ENCODE results near the gene MIEF1.

MIEF1 gene

DNA sequence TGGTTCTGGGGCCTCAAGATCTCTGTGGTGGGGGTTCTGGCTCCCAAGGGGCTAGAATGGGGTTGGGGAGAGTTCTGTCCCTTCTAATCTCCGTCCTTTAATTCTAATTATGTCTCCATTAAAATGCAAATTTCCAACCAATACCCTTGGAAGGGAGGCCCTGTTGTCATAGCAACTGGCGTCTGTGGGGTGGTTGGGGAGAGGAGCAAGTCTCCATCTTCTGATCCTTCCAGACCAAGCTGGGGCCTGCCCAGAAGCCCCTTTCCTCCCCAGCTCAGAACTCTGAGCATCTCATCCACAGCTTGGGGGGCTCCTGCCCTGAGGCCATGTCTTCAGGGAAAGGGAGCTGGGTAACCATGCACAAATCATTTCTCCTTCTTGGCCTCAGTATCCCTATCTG is 35.9 kb downstream of the MIEF1 start:
- Histone ChIP-seq H3K56ac (ENCODE audit: low read length) (no peak overlapping the region), H3K9ac (ENCODE audit: low read length) (no peak overlapping the region), H3K4ac (ENCODE audit: low read depth, low read length) (no peak overlapping the region), H3K23ac (ENCODE audit: low read length) (no peak overlapping the region), H3K4me1 (ENCODE audit: control insufficient read depth, low read depth, low read length) (peaks cover 8% of the 10 kb centered on the region), H3K27ac (ENCODE audit: low read depth, low read length) (no peak overlapping the region), H3K27me3 (ENCODE audit: insufficient read depth, low read length, poor library complexity) (no peaks in the 10 kb centered on the region), H3K79me1 (ENCODE audit: low read length) (no peaks in the 10 kb centered on the region), H2AK5ac (ENCODE audit: low read length) (no peak overlapping the region), H3K36me3 (ENCODE audit: control insufficient read depth, insufficient read depth, low read length) (no peaks in the 10 kb centered on the region), H2BK5ac (ENCODE audit: low read length) (no peak overlapping the region), H3K4me2 (ENCODE audit: low read length) (no peak overlapping the region), H4K8ac (ENCODE audit: low read depth, low read length) (no peak overlapping the region), H2BK120ac (ENCODE audit: low read depth, low read length) (no peak overlapping the region), H3K79me2 (ENCODE audit: control insufficient read depth, insufficient read depth, low read length) (no peaks in the 10 kb centered on the region), H3K18ac (ENCODE audit: low read length) (no peak overlapping the region), H3K4me3 (ENCODE audit: low read length) (no peak overlapping the region), H4K5ac (ENCODE audit: low read length) (no peak overlapping the region), H2BK15ac (replicated peaks; ENCODE audit: low read depth) (no peak overlapping the region)
- no peak for DNase-seq
- no CpG with 5 or more reads among the region's 2 CpGs for WGBS (ENCODE audit: extremely low coverage, insufficient coverage, low lambda C conversion rate)

DNA sequence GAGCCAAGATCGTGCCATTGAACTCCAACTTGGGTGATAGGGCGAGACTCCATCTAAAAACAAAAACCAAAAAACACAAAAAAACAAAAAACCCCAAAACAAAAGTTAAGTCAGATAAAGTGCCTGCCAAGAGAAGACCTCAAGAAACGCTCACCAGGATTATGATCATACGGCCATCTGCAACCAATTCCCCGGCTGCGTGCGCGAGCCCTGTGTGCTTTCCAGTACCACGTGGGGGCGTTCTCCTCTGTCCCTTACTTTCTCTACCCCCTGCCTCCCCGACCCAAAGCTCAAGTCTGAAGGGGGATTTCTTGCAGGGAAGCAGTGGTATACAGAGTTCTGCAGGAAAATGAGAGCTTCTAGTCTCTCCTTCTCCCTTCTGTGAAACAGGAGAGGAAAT is 41.0 kb downstream of the MIEF1 start:
- H2AK5ac ChIP-seq (ENCODE audit: low read length): no peak overlapping the region
- no peaks in the 10 kb centered on the region for H3K36me3 ChIP-seq (ENCODE audit: control insufficient read depth, insufficient read depth, low read length)
- H3K4me1 ChIP-seq (ENCODE audit: control insufficient read depth, low read depth, low read length): no peaks in the 10 kb centered on the region
- H3K27ac ChIP-seq (ENCODE audit: low read depth, low read length): no peak overlapping the region
- H2BK15ac ChIP-seq (replicated peaks; ENCODE audit: low read depth): no peak overlapping the region
- WGBS (ENCODE audit: extremely low coverage, insufficient coverage, low lambda C conversion rate): no CpG with 5 or more reads among the region's 11 CpGs
- H3K18ac ChIP-seq (ENCODE audit: low read length): no peak overlapping the region
- no peak overlapping the region for H2BK120ac ChIP-seq (ENCODE audit: low read depth, low read length)
- no peaks in the 10 kb centered on the region for H3K79me2 ChIP-seq (ENCODE audit: control insufficient read depth, insufficient read depth, low read length)
- H3K4ac ChIP-seq (ENCODE audit: low read depth, low read length): no peak overlapping the region
- H3K4me3 ChIP-seq (ENCODE audit: low read length): no peak overlapping the region
- no peak overlapping the region for H2BK5ac ChIP-seq (ENCODE audit: low read length)
- no peak overlapping the region for H4K5ac ChIP-seq (ENCODE audit: low read length)
- no peak for DNase-seq
- H3K27me3 ChIP-seq (ENCODE audit: insufficient read depth, low read length, poor library complexity): no peaks in the 10 kb centered on the region
- H3K9ac ChIP-seq (ENCODE audit: low read length): no peak overlapping the region
- no peaks in the 10 kb centered on the region for H3K79me1 ChIP-seq (ENCODE audit: low read length)
- no peak overlapping the region for H3K23ac ChIP-seq (ENCODE audit: low read length)
- no peak overlapping the region for H3K4me2 ChIP-seq (ENCODE audit: low read length)
- no peak overlapping the region for H4K8ac ChIP-seq (ENCODE audit: low read depth, low read length)
- no peak overlapping the region for H3K56ac ChIP-seq (ENCODE audit: low read length)

- Histone ChIP-seq H3K9ac (ENCODE audit: low read length) (no peak overlapping the region), H3K4me3 (ENCODE audit: low read length) (no peak overlapping the region), H3K4me2 (ENCODE audit: low read length) (no peak overlapping the region), H2BK15ac (replicated peaks; ENCODE audit: low read depth) (no peak overlapping the region), H3K56ac (ENCODE audit: low read length) (no peak overlapping the region), H3K79me1 (ENCODE audit: low read length) (no peaks in the 10 kb centered on the region), H3K36me3 (ENCODE audit: control insufficient read depth, insufficient read depth, low read length) (no peaks in the 10 kb centered on the region), H3K27me3 (ENCODE audit: insufficient read depth, low read length, poor library complexity) (no peaks in the 10 kb centered on the region), H3K4me1 (ENCODE audit: control insufficient read depth, low read depth, low read length) (no peaks in the 10 kb centered on the region), H2BK120ac (ENCODE audit: low read depth, low read length) (no peak overlapping the region), H4K8ac (ENCODE audit: low read depth, low read length) (no peak overlapping the region), H3K23ac (ENCODE audit: low read length) (no peak overlapping the region), H3K79me2 (ENCODE audit: control insufficient read depth, insufficient read depth, low read length) (no peaks in the 10 kb centered on the region), H3K18ac (ENCODE audit: low read length) (no peak overlapping the region), H3K4ac (ENCODE audit: low read depth, low read length) (no peak overlapping the region), H2BK5ac (ENCODE audit: low read length) (no peak overlapping the region), H4K5ac (ENCODE audit: low read length) (no peak overlapping the region), H3K27ac (ENCODE audit: low read depth, low read length) (no peak overlapping the region), H2AK5ac (ENCODE audit: low read length) (no peak overlapping the region)
- peak; percentile 77 for DNase-seq
- WGBS (ENCODE audit: extremely low coverage, insufficient coverage, low lambda C conversion rate): no CpG with 5 or more reads among the region's 39 CpGs
These were observed 43.6 kb downstream of the MIEF1 start for GRCh38 chr22:39545386-39546365.

GRCh38 chr22:39546889-39547586 is 44.9 kb downstream of the MIEF1 start:
- WGBS (ENCODE audit: extremely low coverage, insufficient coverage, low lambda C conversion rate): no CpG with 5 or more reads among the region's 5 CpGs
- H3K27me3 ChIP-seq (ENCODE audit: insufficient read depth, low read length, poor library complexity): no peaks in the 10 kb centered on the region

GRCh38 chr22:39547587-39547947 is 45.5 kb downstream of the MIEF1 start:
- no CpG with 5 or more reads among the region's 2 CpGs for WGBS (ENCODE audit: extremely low coverage, insufficient coverage, low lambda C conversion rate)
- Histone ChIP-seq H3K23ac (ENCODE audit: low read length) (no peak overlapping the region), H3K9ac (ENCODE audit: low read length) (no peak overlapping the region), H2BK15ac (replicated peaks; ENCODE audit: low read depth) (no peak overlapping the region), H3K4me1 (ENCODE audit: control insufficient read depth, low read depth, low read length) (no peaks in the 10 kb centered on the region), H3K79me2 (ENCODE audit: control insufficient read depth, insufficient read depth, low read length) (no peaks in the 10 kb centered on the region), H3K79me1 (ENCODE audit: low read length) (no peaks in the 10 kb centered on the region), H3K4me3 (ENCODE audit: low read length) (no peak overlapping the region), H2AK5ac (ENCODE audit: low read length) (no peak overlapping the region), H2BK120ac (ENCODE audit: low read depth, low read length) (no peak overlapping the region), H3K56ac (ENCODE audit: low read length) (no peak overlapping the region), H4K8ac (ENCODE audit: low read depth, low read length) (no peak overlapping the region), H3K36me3 (ENCODE audit: control insufficient read depth, insufficient read depth, low read length) (no peaks in the 10 kb centered on the region), H3K27me3 (ENCODE audit: insufficient read depth, low read length, poor library complexity) (no peaks in the 10 kb centered on the region), H3K4me2 (ENCODE audit: low read length) (no peak overlapping the region), H4K5ac (ENCODE audit: low read length) (no peak overlapping the region), H3K4ac (ENCODE audit: low read depth, low read length) (no peak overlapping the region), H2BK5ac (ENCODE audit: low read length) (no peak overlapping the region), H3K27ac (ENCODE audit: low read depth, low read length) (no peak overlapping the region), H3K18ac (ENCODE audit: low read length) (no peak overlapping the region)
- DNase-seq: no peak

More at GRCh38 chr22:39546889-39547586, 44.9 kb downstream of the MIEF1 start:
- Histone ChIP-seq H3K18ac (ENCODE audit: low read length) (no peak overlapping the region), H3K9ac (ENCODE audit: low read length) (no peak overlapping the region), H3K79me1 (ENCODE audit: low read length) (no peaks in the 10 kb centered on the region), H2BK120ac (ENCODE audit: low read depth, low read length) (no peak overlapping the region), H3K79me2 (ENCODE audit: control insufficient read depth, insufficient read depth, low read length) (no peaks in the 10 kb centered on the region), H3K4me2 (ENCODE audit: low read length) (no peak overlapping the region), H4K5ac (ENCODE audit: low read length) (no peak overlapping the region), H2BK5ac (ENCODE audit: low read length) (no peak overlapping the region), H3K4me3 (ENCODE audit: low read length) (no peak overlapping the region), H3K36me3 (ENCODE audit: control insufficient read depth, insufficient read depth, low read length) (no peaks in the 10 kb centered on the region), H3K27ac (ENCODE audit: low read depth, low read length) (no peak overlapping the region), H3K56ac (ENCODE audit: low read length) (no peak overlapping the region), H3K23ac (ENCODE audit: low read length) (no peak overlapping the region), H3K4ac (ENCODE audit: low read depth, low read length) (no peak overlapping the region), H2BK15ac (replicated peaks; ENCODE audit: low read depth) (no peak overlapping the region), H4K8ac (ENCODE audit: low read depth, low read length) (no peak overlapping the region), H2AK5ac (ENCODE audit: low read length) (no peak overlapping the region), H3K4me1 (ENCODE audit: control insufficient read depth, low read depth, low read length) (no peaks in the 10 kb centered on the region)
- DNase-seq: no peak

All from mesendoderm (in vitro differentiated cells).